HG02885 (cell line): ENCODE measurements around the gene VSNL1.

ENCODE experiments used
- ATAC-seq: cut with Tn5 transposase; IDR thresholded peaks from one replicate; pipeline ENCODE4 v1.9.1; 2021; ENCODE audit warnings: mild to moderate bottlenecking; ENCODE audit not compliant: unreplicated experiment, poor library complexity

The VSNL1 gene

GRCh38 chr2:17636257-17636656 is 95.8 kb downstream of the VSNL1 start:
- ATAC-seq = no peak

- ATAC-seq = no peak
Observed at GRCh38 chr2:17637131-17637906, 96.8 kb downstream of the VSNL1 start.

DNA sequence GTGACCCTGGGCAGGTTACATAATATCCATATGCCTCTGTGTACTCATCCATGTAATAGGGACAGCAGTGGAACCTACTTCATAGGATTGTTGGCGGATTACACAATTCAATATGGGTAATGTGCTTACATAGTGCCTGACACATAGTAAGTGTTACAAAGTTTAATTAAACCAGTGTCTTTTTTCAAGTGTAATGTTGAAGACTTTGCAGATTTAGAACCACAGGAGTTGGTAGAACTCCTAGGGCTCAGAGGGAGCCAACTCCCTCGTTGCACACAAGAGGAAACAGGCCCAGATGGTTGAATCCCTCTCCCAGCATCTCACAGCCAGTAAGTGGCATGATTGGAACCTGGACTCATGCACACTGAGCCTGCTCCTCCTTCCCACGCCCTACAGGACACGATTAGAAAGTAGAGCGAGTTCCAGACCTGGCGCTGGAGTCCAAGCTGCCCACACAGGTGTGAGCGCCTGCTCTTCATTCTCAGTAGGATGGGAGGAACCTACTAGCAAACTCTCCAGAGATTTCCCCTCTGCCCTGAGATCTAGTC is 97.8 kb downstream of the VSNL1 start:
- no peak for ATAC-seq

GRCh38 chr2:17640406-17640805 is 99.9 kb downstream of the VSNL1 start:
- no peak for ATAC-seq

DNA sequence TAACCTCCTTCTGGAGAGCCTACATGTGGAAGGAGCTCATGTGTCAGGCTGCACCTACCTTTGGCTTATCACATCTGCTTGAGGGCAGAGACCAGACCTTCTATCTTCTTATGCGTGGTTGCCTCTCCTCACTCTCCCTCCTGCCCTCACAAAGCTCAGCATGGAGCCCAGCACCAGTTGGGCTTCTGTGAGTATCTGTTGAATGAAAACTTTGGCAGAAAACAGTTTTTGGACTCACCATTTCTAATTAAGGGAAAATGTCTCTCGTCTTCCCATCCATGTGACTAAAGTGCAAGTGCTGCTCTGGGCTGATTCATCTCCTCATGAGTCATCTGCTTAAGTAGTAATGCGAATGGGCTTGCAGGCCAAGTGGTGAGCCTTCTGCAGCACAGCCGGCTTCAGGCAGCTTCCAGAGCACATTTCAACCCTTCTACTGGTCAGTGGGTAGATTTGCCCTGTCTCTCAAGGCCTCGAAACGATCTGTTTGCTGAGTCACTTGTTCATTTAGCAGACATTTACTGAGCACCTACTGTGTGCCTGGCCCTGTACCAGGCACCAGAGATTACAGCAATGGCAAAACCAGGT is 102.6 kb downstream of the VSNL1 start:
- ATAC-seq = no peak

DNA sequence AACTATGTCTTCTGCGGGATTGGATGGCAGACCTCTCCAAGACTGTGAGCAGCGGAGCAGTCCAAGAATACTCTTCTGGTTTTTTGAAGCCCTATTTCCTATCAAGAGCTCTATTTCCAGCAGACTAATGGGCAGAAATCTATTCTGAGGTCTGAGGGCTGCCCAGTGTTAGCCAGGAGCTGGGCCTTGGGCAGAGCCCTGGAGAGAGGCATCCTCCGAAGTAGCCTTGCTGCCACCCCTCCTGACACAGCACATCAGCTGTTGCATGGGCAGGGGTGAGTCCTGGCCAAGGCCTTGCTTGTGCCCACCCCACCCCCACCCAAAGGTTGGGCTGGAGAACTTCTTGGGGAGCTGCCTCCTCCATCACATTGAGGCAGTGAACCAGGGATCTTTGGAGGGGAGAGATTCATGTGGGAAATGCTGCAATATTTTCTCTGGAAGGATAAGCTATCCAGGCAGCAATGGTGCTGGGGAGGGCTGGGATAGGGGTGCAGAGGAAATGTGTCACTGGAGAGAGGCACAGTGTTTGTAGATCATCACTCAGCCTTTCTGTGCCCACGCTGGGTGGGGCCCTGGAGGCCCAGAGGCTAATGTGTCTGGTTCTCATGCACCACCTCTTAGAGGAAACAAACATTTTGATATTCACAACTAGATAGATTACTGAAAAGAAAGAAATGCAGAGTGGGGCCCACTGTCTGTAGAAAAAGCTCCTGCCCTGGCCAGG is 104.7 kb downstream of the VSNL1 start:
- no peak for ATAC-seq

- ATAC-seq = peak; percentile 87
Observed at GRCh38 chr2:17646081-17646554, 105.6 kb downstream of the VSNL1 start.

- ATAC-seq = no peak
Observed at GRCh38 chr2:17646838-17647701, 106.6 kb downstream of the VSNL1 start.

DNA sequence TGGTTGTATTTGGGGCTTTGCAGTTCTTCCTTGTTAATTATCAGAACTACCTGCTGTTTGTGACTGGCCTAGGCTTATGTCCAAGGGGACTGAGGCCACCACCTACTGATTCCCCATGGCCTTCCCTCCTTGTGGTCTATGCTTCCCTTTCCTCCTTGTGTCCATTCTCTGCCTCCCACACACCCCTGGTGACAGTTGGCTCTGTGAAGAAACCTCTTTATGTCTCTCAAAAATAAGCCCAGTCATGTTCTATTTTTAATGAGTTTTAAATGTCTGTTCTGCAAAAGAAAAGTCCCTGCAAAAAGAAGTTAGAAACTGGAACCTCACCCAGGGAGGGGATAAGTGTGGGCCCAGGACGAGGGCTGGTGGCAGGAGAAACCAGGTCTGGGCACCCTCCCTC is 108.1 kb downstream of the VSNL1 start:
- no peak for ATAC-seq

DNA sequence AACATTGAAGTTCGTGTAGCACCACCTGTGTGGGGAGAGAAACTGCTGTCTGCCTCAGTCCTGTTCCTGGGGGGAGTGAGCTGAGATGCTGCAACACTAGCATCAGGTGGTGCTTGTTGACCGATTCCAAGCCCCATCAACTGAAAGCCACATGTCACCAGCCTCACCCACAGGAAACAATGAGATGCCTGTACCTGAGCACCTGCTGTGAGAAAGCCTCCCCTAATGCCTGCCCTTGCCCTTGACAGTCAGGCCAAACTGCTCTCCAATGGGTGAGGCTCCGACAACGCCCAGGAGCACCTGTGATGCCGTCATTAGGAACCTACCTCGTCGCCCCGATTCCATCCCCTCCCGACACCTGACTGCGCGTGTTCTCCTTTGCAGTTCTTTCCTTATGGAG is 108.5 kb downstream of the VSNL1 start:
- no peak for ATAC-seq

DNA sequence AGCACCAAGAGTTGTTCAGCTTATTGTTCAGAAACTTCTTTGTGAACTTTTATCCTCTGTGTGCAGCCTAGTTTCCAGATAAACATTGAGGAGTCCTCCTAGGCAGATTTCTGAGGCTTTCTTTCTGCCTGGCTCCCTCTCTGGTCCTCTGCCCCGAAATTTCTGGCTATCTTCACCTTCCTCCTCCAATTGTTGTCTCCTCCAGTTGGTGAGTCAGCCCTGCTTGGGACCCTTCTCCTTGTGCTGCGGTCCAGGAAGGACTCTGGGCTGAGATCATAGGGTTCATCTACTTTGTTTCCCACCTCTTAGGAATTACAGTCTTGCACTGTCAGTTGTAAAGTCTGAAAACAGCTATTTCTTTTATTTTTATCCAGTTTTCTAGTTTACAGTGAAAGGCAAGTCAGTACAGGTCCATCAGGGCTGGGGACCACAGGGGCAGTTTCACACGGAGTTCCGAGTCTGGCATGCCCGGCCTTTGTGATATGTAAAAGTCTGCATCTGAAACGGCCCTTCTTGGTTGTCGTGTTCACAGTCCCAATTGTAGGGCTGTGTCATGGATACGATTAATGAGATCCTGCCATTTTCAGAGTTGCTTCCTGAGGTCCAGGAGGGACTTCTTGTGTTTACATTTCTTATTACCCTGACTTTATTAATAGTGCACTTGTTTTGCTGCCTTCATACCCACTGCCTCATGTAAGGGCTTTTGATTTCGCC is 112.3 kb downstream of the VSNL1 start:
- no peak for ATAC-seq

DNA sequence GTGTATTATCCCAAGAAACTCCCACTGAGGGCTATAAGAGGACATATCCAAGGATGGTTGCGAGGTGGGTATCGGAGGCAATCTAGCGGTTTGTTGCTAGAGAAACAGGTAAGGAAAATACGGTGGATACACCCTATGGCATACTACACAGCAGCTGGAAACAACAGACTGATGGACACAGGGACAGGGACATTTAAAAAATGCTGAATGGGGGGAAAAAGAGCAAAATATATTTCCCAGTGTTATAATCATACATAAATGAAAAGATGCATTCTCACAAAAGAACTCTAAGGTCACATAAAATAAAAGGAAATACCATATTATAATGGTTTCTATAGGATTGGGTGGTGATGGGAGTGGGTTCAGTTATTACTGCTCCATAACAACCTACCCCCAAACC is 117.3 kb downstream of the VSNL1 start:
- ATAC-seq = no peak

GRCh38 chr2:17658251-17658843 is 117.9 kb downstream of the VSNL1 start:
- ATAC-seq = peak; percentile 90

- ATAC-seq = no peak
Observed at GRCh38 chr2:17660219-17660618, 119.7 kb downstream of the VSNL1 start.

DNA sequence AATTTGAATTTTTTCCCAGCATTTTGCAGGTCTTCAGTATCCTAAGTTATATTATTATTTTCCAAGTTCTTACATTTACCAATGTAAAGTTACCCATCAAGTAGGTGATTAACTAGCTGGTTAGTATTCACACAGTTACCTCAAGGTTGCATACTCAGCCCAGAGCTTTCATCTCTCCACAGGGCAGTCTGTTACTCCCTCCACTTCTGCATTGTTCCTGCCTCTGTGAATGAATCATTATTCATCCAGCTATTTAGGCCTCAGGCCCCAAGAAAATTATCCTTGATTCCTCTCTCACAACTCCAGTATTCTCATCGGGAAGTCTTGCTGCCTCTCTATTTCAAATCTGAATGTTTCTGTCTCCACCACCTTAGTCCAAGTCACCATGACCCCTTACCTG is 121.0 kb downstream of the VSNL1 start:
- no peak for ATAC-seq

DNA sequence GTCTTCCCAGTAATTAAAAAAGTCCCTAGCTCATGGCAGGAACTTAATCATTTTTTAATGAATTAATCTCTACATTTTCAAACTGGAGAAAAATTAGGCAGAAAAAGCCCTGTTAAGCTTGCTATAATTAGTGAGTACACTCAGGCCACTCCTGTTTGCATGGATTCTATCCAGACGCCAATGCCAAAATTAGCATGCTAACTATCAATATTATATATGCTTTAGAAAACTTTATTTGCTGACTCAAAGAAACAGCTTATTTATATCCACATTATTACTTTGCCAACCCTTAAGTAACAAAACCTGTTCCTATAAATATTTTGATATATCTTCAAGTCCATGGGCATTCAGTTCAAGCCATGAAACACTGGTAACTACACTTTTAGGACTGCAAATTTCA is 122.2 kb downstream of the VSNL1 start:
- no peak for ATAC-seq

GRCh38 chr2:17664534-17664933 is 124.0 kb downstream of the VSNL1 start:
- no peak for ATAC-seq

GRCh38 chr2:17667898-17668297 is 127.4 kb downstream of the VSNL1 start:
- ATAC-seq = no peak
